ENCODE results near the gene CELSR1.

CELSR1 gene

DNA sequence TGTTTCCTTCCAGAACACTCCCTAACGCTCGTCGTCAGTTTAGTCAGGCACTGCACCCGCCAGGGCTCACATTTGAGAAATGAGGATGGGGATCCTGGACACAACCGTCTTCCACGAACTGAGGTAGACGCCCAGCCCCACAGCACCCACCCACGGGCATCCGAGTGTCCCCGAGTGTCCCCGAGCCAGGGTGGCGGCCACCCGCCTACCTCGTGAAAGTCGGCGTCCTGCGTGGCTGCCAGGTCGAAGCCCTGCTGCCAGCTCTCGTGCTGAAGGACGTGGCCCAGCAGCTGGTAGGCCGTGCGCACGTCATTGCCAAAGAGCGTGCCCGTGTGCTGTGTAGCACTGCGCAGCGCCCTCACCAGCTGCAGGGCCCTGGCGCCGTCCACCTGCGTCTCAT, 148.3 kb downstream of the CELSR1 start:
- TF ChIP-seq, protein P1, sequence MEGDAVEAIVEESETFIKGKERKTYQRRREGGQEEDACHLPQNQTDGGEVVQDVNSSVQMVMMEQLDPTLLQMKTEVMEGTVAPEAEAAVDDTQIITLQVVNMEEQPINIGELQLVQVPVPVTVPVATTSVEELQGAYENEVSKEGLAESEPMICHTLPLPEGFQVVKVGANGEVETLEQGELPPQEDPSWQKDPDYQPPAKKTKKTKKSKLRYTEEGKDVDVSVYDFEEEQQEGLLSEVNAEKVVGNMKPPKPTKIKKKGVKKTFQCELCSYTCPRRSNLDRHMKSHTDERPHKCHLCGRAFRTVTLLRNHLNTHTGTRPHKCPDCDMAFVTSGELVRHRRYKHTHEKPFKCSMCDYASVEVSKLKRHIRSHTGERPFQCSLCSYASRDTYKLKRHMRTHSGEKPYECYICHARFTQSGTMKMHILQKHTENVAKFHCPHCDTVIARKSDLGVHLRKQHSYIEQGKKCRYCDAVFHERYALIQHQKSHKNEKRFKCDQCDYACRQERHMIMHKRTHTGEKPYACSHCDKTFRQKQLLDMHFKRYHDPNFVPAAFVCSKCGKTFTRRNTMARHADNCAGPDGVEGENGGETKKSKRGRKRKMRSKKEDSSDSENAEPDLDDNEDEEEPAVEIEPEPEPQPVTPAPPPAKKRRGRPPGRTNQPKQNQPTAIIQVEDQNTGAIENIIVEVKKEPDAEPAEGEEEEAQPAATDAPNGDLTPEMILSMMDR (conservative IDR thresholded peaks at IDR 0.05; ENCODE audit: low read depth, low read length): no peak
- no peak for DNase-seq (ENCODE audit: low read depth)
- no peak overlapping the region for H3K4me3 ChIP-seq (ENCODE audit: low read depth, low read length)

DNA sequence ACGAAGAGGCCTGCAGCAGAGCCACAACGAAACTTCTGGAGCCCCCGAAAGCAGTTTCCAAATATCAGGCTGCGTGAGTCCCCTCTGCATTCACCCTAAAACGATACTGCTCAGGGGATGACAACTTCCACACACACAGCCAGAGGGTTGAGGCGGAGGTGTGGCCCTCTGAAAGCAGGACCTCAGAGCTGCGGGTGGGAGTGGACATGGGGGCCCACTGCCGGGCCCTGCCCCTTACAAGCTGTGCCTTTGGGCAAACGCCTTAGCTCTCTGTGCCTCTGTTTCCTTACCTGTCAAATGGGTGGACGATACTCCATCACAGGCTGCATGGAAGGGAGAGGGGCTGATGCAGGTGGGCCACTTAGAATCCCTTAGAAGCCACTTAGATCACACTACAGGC, 148.8 kb downstream of the CELSR1 start:
- TF ChIP-seq, protein P1 (conservative IDR thresholded peaks at IDR 0.05; ENCODE audit: low read depth, low read length): no peak
- no peak overlapping the region for H3K4me3 ChIP-seq (ENCODE audit: low read depth, low read length)
- no peak for DNase-seq (ENCODE audit: low read depth)

DNA sequence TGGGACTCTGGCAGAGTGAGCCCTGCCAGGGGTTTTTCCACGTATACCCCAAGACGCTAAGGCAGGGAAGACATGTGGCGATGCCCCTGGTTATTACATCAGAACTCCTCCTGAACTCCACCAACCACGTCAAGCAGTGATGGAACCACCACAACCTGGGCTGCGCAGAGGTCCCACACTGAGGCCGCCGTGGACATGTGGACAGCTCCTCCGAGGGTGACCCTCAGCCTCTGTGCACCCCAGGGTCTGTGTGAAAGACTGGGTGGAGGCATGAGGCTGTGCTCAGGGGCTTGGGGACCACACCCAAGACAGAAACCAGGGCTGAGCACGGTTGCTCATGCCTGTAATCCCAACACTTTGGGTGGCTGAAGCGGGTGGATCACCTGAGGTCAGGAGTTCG, 149.7 kb downstream of the CELSR1 start:
- no peak for DNase-seq (ENCODE audit: low read depth)
- no peak overlapping the region for H3K4me3 ChIP-seq (ENCODE audit: low read depth, low read length)
- TF ChIP-seq, protein P1 (conservative IDR thresholded peaks at IDR 0.05; ENCODE audit: low read depth, low read length): no peak

DNA sequence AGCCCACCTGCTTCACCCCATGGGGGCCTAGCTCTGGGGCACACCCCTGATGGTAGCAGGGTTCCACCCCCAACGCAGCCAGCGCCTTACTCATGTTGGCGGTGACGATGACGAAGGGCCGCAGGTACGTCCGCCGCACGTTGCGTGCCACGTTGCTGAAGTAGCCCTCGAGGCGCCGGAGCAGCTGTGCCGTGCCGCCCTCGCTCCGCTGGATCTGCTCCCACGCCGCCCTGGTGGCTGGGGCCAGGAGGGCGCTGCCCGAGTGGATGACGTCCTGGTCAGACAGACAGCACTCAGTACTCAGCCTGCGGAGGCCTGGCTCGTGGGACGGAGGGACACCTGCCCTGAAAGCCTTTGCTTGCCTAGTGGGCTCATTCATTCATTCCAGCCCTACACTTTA, 151.1 kb downstream of the CELSR1 start:
- DNase-seq (ENCODE audit: low read depth): no peak

DNA sequence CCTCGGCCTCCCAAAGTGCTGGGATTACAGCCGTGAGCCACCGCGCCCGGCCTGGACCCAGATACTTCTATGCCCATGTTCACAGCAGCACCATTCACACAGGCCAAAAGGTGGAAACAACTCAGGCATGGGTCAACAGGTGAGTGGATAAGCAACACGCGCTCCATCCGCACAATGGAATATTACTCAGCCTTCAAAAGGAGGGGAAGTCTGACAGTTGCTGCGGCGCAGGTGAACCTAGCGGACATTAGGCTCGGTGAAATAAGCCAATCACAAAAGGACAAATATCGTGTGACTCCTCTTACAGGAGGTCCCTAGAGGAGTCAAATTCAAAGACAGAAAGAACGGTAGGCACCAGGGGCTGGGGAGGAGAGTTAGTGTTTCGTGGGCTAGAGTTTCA, 154.9 kb downstream of the CELSR1 start:
- H3K4me3 ChIP-seq (ENCODE audit: low read depth, low read length): no peak overlapping the region

More for the DNA sequence above, 151.1 kb downstream of the CELSR1 start:
- H3K4me3 ChIP-seq (ENCODE audit: low read depth, low read length): no peak overlapping the region
- TF ChIP-seq, protein P1 (conservative IDR thresholded peaks at IDR 0.05; ENCODE audit: low read depth, low read length): no peak

DNA sequence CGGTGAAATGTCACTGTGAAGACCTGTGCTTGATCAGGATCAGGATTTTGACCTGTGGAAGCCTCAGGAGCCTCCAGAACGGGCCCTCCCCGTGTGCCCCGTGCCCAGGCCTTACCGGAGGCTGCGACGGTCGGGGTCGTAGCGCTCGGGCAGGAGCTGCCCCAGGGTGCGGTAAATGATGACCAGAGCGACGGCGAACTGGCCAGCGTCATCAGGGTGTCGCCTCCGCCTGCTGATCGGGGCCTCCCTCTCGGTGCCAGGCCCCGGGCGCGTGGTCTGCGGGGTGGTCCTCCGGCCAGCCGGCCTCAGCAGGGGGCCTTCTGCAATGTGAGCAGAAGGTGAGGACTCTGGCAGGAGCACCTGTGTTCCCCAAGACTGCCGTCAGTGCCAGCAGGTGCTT, 155.7 kb downstream of the CELSR1 start:
- no peak overlapping the region for H3K4me3 ChIP-seq (ENCODE audit: low read depth, low read length)
- DNase-seq (ENCODE audit: low read depth): no peak
- TF ChIP-seq, protein P1 (conservative IDR thresholded peaks at IDR 0.05; ENCODE audit: low read depth, low read length): no peak

More for the DNA sequence above, 154.9 kb downstream of the CELSR1 start:
- TF ChIP-seq, protein P1 (conservative IDR thresholded peaks at IDR 0.05; ENCODE audit: low read depth, low read length): no peak
- no peak for DNase-seq (ENCODE audit: low read depth)

DNA sequence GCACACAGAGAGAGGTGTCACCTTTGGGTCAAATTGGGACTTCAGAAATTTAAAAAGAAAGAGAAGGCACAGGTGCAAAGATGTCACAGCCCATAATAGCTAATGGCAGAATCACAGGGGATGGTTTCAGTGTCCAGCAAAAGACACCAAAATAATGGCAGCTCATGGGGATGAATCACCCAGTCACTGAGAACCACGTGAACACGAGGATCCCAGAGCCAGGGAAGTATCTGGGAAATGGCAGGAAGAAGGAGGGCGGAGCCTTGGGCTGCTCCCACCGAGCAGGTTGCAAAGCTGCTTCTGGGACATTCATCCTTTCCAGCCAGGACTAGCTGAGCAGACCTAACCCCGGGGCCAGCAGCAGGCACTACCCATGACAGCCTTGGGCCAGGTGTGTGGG, 156.3 kb downstream of the CELSR1 start:
- DNase-seq (ENCODE audit: low read depth): no peak
- no peak overlapping the region for H3K4me3 ChIP-seq (ENCODE audit: low read depth, low read length)
- TF ChIP-seq, protein P1 (conservative IDR thresholded peaks at IDR 0.05; ENCODE audit: low read depth, low read length): no peak

Data from choroid plexus epithelial cell (primary cell).